Lower leg skin (tissue), 3 donors: Measurements from ENCODE around the gene GM2A.

Source experiments
- POLR2A ChIP-seq, 2 donors: fragments of 450-650 bp; IDR thresholded peaks; one replicate each; pipeline ENCODE4 v1.6.1; 2016 to 2017; ENCODE audit warnings: antibody characterized with exemption in 2 of 2, mild to moderate bottlenecking in 1 of 2, moderate library complexity in 1 of 2
- TF ChIP-seq, protein P1 (sequence below), 3 donors: fragments of 450-650 bp; IDR thresholded peaks; one replicate each; pipeline ENCODE4 v1.5.1; 2016; ENCODE audit warnings: antibody characterized with exemption in 3 of 3, mild to moderate bottlenecking in 3 of 3, moderate library complexity in 2 of 3

DNA sequence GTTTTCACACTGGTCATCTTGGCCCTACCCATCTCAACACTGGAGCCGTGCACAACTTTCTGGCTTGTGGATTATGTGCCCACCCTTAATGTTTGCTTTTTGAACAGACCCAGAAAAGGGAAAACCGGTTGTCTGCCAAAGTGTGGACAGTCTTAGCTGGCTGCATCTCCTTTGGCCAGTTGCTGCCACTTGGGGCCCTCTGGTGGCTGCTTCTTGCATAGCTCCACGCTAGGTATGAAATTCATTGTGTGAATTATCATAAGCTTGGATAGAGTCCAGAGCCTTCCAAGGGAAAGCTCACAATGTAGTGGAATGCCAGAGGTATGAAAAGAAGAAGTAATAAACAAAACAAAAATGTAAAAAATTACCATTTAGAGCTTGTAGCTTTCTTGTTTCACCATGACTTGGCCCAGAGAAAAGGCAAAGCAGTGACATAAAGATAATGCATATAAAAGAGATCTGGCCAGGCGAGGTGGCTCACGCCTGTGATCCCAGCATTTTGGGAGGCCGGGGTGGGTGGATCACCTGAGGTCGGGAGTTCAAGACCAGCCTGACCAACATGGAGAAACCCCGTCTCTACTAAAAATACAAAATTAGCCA, 63.1 kb downstream of the GM2A start:
- TF ChIP-seq POLR2A (IDR thresholded peaks at IDR 0.05) = no peak
- TF ChIP-seq, protein P1, sequence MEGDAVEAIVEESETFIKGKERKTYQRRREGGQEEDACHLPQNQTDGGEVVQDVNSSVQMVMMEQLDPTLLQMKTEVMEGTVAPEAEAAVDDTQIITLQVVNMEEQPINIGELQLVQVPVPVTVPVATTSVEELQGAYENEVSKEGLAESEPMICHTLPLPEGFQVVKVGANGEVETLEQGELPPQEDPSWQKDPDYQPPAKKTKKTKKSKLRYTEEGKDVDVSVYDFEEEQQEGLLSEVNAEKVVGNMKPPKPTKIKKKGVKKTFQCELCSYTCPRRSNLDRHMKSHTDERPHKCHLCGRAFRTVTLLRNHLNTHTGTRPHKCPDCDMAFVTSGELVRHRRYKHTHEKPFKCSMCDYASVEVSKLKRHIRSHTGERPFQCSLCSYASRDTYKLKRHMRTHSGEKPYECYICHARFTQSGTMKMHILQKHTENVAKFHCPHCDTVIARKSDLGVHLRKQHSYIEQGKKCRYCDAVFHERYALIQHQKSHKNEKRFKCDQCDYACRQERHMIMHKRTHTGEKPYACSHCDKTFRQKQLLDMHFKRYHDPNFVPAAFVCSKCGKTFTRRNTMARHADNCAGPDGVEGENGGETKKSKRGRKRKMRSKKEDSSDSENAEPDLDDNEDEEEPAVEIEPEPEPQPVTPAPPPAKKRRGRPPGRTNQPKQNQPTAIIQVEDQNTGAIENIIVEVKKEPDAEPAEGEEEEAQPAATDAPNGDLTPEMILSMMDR (IDR thresholded peaks at IDR 0.05) = no peak
